Measurements from ENCODE around the gene LRRTM4.

LRRTM4 gene

DNA sequence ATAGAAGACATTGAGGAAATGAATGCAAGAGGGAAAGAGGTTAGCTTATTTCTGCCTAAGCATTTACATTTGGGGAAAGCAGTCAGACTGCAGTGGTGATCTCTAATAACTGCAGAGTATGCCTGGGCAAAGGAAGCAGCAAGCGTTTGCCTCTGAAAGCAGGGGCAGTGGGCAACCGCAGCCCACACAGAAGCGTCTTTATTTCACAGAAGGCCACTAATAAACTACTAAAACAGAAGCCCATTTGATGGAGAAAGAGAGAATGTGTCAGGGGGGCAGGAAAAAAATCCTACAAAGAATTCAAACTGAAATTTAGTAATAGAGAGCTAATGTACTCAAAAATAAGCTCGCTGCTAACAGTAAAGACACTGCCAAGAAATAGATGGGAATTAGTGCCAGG, 53.1 kb downstream of the LRRTM4 start:
- no peak for DNase-seq

DNA sequence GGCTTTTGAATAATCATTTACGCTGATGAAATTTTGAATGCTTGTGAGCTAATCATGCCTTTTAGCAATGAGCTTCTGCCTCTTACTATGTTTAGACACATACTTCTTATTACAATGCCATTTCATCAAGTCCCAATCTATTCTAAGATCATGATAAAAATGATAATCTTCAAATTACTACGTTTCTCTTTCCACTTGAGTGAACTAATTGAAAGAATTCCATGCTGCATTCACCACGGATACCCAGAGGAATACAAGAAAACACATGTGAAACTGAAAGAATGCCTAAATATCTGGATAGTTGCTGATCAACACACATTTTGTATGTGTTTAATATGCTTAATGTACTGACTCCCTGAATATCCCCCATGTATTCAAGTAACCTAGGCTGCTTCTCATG, 62.3 kb downstream of the LRRTM4 start:
- DNase-seq = no peak

DNA sequence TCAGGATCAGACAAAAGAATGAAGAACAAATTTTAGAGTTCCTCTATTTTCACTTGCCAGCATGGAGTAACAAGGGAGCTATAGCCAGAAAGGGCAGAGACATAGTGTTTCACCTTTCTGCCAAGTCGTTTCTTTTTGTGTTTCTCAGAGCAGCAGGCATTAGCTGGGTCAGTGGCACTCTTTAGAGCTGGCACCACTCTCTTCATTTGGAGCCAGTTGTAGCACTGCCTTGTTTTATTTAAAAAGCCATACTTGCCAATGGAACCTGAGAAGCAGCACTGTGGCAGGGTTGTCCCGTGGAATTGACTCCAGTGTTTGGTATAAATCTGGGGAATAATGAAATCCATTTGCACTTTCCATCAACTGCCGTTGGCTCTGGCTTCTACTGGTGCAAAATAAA, 64.0 kb downstream of the LRRTM4 start:
- DNase-seq = no peak

DNA sequence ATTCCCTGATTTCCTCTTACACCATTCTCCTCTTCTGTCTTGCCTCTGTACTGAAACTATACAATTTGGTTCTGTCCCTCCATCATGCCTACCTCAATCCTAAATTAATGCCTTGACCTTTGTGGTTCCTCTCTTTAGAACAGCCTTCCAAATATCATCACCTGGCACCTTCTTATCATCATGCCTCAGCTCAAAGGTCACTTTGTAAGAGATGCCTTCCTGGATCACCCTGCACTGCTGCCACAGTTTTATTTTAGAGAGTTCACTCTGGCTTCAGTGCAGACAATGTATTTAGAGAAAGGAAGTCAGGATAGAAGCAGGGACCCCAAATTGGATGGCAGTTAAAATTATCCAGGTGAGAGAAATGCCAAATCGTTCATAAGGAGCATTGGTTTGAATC, 64.5 kb downstream of the LRRTM4 start:
- DNase-seq = no peak

DNA sequence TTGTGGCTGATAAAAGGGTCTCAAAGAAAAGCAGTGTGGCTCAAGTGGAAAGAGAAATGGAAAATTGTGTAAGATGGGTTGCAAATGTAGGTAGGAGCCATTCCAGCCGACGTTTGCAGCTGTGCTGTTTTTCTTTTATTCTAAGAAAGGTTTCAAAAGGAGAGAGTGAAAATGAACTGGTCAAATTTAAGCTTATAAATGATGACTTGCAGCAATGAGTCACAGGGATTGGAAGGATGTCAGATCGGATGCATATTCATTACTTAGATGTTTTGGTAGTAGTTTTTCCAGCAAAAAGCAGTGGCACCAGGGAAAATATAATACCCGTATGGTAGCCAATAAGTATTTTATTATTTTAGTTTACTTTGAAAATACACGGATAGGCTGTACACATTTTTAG, 79.1 kb downstream of the LRRTM4 start:
- no peak for DNase-seq

DNA sequence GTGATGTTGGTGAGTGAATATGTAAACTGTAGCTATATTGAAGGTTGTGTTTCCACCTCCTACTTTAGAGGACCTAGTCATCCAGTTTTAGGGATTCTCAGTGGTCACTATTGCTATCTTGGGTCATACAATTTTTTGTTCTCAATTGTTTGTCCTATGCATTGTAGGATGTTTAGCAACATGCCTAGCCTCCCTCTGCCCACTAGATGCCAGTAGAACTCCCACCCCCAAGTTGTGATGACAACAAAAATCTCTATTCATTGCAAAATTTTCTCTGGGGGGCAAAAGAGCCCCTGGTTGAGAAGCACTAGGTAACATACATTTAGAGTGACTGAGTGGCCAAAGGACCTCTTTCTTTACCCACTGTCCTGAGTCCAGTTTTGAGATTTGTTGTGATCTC, 87.3 kb downstream of the LRRTM4 start:
- no peak for DNase-seq

DNA sequence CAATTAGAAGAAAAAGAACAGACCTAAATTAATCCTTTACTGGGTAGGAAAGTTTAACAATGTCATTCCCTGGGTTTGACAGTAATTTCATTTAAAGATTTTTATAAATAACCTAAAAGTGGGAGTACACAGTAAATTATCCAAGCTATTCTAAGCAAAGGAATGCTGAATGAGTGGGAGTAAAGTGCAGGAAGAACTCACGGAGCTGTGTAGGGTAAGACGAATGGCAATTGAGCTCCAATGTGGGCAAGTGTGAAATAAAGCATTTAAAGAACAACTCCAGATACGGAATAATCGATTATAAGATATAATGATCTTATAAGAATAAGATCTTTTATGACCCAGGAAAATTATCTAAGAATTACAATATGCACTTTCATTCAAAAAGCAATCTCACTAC, 93.2 kb downstream of the LRRTM4 start:
- no peak for DNase-seq

DNA sequence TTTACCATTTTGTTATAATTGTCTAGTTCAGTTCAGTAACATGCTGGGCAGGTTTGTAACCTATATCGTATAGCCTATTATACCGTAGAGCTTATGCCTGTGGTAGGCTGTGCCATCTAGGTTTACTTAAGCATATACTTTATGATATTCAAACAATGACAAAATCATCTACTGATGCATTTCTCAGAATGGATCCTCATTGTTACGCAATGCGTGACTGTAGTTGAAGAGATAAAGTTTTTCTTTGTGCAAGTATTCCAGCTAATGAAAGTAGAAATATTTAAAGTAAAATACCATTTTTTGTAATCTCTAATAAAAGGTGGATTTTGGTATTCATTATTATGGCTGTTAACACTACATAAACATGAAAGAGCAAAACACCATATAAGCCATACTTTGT, 100.2 kb downstream of the LRRTM4 start:
- no peak for DNase-seq

DNA sequence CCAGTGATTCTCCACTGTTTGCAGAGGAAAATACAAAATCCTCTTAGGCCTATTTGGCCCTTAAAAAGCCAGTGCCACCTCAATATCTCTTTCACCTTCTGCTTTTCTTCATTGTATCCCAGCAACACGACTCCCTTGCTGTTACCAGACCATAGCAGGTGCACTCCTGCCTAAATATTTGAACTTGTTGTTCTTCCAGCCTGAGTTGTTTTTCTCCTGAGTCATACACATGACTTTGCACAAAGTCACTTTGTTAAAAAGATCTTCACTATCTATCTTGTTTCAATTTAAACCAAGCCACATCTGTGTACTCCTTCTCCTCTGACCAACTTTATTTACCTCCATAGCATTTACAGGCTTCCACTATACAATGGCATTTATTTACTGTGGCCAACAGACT, 103.6 kb downstream of the LRRTM4 start:
- DNase-seq = no peak

DNA sequence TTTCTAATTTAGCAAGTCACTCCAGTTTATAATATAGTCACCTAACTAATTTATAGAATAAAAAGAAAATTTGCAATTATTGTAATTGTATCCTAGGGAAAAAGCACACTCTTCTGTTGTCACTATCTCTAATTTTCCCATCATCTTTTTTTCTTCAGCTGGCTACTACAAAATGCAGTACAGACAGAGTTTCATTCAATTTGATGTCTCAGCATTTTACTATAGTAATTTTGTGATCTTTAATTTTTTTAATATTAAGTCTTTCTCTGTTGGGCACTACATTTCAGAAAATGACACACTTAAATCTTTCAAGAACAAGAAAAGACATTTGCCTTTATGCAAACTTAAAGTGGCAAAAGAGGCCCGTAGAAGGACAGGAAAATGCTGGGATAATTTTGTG, 118.0 kb downstream of the LRRTM4 start:
- DNase-seq = no peak

DNA sequence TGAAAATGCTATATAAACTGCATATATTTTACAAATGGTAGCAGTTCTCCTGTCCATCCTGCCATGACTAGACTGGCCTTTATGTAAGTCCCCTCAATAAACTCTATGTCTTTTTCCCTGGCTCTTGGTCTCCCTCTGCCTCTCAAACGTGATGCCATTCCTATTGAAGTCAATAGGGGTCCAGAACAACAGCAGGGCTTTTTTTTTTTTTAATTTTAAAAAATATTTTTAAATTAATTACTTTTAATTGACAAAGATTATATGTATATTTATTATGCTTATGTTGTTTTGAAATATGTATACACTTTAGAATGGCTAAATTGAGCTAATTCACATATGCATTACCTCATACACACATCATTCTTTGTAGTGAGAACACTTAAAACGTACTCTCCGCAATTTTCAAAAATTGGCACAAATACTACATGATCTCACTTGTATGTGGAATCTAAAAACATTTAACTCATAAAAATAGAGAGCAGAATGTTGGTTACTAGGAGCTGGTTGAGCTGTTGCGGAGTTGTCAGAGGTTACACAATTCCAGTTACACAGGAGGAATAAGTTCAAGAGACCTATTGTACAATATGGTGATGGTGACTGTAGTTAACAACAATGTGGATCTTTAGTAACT, 123.1 kb downstream of the LRRTM4 start:
- no peak for DNase-seq

DNA sequence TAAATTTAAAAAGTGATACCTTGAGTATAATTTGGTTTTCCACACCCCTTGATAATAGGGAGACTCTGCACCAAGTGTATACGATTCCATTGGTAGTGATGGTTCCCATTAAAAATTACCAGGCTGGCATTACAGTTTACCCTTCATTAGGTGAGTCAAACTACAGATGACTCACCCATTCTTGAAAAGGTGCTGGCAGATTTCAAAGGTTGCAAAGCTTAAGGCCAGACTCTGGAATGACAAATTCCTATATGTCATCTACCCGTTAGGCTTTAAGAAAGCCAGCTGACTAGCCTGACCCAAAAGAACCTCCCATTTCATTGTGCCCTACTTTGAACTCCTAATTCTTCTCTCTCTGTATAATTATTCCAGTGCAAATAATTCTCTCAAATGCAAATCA, 124.4 kb downstream of the LRRTM4 start:
- no peak for DNase-seq

DNA sequence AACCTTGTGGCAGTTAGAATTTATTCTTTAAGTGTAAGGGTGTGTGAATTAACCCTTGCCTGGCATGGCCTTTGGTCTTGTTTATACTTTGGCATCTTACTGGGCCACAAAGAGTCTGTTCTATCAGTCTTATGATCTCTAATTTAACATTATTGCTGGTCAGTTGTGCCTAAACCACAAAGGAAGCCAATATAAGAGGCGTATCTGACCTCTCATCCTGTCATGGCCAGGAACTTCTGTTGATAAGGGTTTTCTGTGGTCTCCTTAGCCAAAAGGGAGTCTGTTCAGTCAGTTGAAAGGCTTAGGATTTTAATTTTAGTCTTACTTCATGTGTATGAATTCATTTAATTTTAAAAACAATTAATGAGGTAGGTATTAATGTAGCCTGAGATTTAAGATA, 127.2 kb downstream of the LRRTM4 start:
- DNase-seq = no peak

DNA sequence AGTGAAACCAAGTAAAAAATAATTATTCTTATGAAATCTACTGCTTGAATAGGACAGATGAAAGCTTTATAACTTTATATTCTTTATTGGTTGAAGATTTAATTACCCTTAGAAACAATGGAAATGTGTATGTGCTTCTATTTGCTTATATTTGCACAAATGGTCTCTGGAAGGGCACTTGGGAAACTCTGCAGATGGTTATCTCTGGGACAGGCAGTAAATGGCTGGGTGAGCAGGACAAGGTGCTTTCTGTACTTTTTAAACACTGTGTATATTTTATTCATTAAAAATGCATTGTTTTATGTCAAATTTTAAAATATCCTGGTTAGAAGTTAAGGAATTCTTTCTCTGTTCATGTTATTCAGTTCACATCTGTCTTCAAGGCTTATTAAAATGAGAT, 131.1 kb downstream of the LRRTM4 start:
- no peak for DNase-seq

DNA sequence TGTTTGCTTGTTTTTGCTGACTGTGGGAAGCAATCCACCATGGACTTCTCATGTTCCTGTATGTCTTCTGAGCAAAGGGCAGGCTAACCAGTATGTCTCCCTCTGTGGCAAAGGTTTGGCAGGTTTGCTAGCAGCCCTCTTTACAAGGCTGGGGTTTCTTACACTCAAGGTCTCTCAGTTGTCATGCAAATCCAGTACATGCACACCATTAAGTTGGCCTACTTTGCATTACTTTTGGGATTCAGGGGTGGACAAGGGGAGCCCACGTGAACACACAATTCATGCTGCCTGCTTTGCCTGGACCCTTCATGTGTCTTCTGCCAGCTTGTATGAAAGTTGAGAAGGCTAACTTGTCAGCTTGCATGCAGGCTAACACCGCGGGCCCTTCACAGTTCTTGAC, 134.9 kb downstream of the LRRTM4 start:
- DNase-seq = no peak

DNA sequence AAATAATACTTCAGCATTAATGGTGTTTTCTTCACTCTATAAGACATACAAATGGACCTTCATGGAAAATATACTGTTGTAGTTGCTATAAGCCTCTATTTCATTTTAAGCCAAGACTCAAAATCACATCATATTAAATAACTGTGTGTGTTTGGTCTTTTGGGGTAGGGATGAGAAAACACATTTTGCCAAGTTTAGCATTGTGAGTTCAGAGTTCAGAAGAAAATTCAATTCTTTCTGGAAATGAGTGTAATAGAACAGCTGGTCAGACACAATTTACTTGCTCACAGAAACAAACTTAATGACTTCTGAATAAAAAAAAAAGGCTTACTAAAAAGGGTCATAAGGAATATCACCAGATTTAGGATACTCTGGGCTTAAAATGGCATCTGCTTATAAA, 149.5 kb downstream of the LRRTM4 start:
- no peak for DNase-seq

DNA sequence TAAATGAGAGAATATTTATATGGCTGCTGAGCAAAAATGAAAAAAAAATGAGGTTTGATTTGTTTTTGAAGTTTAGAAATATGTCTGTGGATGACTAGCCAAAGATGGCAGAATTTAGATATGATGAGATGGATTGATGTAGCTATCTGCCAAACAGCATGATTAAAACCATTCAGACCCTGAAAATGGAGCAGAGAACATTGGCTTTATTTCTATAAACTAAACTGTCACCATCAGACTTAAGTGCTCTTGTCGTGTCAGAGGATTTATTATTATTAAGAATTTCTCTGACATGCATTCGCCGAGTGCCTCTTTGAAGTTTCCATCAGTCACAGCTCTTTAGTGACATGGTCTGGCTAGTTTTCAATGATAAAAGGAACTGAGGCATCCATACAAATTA, 151.7 kb downstream of the LRRTM4 start:
- no peak for DNase-seq

DNA sequence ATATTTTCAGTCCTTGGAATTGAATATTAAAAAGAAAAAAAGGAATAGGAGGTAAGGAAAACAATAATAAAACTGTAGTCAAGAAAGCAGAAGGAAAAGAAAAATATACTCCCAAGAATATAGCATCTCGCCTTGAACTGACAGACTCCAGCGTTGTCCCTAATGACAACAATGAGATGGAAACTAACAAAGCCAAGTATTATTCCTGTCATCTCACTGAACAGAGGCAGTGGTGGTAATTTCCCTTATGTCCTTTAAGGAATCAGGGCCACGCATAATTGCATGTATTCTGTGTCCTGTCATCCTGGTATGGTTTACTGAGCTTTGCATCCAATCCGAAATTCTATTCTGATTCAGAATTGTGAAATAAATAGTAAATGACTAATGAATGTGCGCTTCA, 158.9 kb downstream of the LRRTM4 start:
- DNase-seq = no peak

DNA sequence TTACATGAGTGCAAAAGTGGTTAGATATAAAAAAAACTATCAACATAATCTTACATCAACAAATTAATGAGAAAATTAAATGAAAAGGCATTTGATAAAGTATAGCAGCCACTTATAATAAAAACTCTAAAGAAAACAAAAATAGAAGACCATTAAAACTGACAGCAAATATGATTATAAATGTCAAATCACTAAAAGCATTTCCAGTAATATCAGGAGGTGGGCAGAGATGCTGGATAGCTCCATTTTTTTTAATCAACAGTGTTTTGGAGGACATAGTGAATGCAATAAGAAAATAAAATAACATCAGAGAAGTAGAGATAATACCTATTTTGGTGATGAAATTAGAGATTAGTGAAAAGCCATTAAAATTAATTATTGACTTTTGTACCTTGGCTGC, 173.4 kb downstream of the LRRTM4 start:
- DNase-seq = no peak

DNA sequence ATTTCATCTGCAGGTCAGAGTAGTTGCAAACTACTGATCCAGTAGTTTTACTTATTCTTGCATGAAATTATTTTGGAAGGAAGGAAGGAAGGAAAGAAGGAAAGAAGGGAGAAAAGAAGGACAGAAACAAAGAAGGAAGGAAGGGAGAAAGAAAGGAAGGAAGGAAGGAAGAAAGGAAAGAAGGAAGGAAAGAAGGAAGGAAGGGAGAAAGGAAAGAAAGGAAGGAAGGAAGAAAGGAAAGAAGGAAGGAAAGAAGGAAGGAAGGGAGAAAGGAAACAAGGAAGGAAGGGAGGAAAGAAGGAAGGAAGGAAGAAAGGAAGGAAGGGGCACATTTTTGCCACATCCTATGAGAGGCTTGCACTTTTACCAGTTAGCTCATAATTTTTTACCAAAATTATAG, 186.2 kb downstream of the LRRTM4 start:
- no peak for DNase-seq

DNA sequence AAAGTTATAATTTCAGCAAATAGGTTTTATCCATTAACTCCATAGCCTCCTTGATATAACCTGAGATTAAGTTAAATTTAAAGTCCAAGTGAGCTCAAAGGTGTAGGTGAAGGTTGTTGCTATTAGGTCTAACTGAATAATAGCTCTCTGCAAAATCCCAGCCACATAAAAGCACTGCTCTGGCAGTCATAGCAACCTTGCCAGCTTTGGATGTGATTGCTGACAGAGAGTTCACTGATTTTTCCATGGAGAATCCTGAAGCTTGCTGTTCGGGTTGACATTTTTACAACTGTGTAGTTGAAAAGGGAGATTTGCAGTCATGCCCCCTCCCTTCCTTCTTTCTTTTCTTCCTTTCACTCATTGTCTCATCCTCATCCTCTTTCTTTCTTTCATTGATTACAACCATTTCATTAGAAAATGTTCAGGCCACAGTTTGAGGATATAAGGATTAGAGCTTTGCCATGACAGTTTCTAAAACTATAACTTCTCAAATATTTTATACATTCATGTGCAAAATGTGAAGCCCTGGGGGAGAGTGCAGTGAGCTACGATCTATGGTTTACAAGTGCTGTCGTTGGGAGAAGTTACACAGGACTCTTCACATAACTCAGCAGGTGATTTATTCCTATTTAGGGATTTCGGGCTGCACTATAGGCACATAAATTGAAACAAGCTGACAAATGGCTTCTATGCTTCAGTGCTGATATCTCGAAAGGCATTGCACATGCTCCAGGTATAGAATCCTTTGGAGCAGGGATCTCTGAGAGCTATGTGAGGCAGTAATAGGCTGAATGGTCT, 193.8 kb downstream of the LRRTM4 start:
- DNase-seq = no peak

DNA sequence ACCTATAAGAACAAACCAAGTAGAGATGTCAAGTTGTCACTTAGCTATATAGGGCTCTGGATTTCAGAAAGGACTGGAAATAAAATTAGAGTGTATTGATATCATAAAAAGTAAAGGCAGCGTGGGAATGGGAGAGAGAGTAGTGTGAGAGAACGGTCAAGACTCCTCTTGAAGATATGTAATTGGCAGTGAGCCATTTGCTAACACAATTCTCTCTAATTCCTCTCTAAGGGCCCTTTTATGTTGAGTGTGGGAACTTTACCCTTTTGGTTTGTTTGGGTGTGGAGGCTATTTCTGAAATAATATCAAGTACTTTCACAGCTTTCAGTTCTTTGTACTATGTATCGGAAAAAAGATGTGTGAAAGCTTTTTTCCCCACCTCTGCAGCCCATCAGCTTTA, 196.8 kb downstream of the LRRTM4 start:
- DNase-seq = no peak

DNA sequence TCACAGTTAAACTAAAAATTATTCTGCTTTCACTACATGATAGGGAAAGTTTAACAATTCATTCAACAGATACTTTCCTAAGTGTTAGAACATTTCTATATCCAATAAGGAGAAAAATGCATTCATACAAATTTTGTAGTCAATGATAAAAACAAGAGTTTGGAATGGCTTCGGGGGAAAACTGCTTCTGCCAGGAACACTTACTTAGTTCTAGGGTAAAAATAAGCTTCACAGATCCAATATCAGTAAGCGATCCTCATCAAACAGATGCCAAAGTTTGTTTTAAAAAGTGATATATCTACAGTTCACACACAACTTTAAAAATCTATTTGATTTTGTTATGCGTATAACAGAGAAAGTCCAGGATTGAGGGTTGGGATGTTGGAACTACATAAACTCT, 199.7 kb downstream of the LRRTM4 start:
- no peak for DNase-seq

DNA sequence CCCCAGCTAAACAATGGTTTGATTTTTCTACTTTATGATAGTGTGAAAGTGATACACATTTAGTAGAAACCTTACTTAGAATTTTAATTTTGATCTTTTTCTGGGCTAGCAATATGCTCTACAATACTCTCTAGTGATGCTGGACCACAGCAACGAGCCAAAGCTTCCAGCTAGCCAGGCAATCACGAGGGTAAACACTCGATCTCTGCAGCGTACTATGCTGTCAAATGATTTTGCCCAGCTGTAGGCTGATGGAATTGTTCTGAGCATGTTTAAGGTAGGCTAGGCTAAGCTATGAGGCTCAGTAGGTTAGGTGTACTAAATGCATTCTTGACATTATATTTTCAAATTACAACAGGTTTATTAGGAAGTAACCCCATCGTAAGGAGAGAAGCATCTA, 207.5 kb downstream of the LRRTM4 start:
- DNase-seq = no peak

DNA sequence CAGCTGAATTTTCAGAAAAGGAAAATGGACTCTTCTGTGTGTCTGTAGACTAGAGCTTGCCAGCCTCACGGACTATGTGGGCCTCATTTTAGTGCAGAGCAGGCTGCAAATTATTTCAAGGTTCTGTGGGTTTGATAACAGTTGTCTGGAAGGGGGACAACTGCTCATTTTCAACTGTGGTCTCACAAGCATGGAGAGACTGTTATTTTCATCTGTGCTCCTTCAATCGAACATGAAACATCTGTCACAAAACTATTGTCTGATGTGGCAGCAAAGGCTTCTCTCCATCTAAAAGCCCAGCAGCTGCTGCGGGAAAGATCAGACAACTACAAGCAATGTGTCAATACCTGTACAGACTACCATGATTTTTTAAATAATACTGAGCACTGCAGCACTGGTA, 211.8 kb downstream of the LRRTM4 start:
- DNase-seq = no peak

Data from NCI-H2081 (cell line).